Stimulated activated CD8-positive, alpha-beta memory T cell treated with anti-CD3 and anti-CD28 coated beads, Interleukin-12 subunit alpha, Interleukin-12 subunit beta, amount 100 ng/mL, for 1 hour (primary cell): ENCODE measurements around the gene ITIH2.
"Not testable (repeated sequence)": the region's sequence is repeated elsewhere in the genome, so short reads cannot be mapped to it uniquely, and the experiment has no call there.

Source experiments
- DNase-seq: peaks from one replicate; pipeline ENCODE4 v3.0.0-alpha.2; 2020; ENCODE audit warnings: low read depth

The ITIH2 gene

DNA sequence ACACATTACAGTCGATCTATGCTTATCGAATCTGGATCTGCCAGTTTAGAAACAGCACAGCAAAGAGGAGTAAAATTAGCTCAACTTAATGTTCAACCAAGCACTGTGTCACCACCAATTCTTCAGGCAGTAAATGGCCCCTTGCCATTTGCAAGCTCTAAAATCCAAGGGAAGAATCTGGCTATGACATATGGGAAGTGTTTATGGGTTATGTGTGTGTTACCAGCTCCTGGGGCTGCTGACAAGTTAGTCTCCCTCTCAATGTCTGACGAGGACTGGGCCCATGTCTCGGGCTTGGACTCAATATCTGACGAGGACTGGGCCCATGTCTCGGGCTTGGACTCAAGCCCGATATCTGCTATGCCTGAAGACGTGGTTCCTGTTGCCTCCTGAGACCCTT, 5.7 kb upstream of the ITIH2 start:
- no peak for DNase-seq

DNA sequence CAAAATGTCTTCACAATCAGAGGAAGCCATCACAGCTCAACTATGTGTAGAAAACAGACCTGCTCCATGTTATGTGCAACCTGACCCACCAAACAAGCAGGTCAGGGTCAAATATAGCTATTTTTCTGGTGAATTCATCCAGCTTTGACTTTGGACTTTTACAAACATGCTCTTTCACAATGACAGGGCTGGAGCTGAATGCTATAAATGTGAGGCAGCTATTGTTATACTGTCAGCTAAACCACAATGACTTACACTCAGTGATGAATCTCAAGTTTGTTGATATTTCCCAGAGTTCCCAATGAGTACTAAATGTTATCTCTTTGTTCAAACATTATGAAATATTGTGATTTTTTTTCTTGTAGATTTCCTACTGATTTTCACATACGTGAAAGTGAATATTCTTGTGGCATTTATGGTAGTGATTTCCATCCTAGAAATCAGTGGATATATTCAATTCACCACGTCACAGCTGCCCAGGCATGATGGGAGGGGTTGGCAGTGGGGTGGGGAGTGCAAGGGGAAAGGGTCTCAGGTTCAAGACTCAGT, 2.5 kb upstream of the ITIH2 start:
- DNase-seq: no peak

DNA sequence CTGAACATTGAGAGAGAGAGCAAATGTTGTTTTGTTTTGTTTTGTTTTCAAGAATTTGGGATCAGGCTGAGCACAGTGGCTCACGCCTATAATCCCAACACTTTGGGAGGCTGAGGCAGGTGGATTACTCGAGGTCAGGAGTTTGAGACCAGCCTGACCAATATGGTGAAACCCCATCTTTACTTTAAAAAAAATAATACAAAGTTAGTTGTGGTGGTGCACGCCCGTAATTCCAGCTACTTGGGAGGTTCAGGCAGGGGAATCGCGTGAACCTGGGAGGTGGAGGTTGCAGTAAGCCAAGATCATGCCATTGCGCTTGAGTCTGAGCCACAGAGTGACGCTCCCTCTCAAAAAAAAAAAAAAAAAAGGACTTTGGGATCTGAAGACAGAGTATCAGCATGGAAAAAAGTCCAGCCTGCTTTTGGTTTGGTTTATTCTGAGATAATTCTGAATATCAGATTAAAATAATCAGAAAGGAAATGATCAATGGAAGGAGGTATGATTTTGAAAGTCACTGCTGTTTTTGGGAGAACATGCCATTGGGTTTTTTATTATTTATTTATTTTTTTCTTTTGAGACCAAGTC, 1.9 kb upstream of the ITIH2 start:
- no peak for DNase-seq

DNA sequence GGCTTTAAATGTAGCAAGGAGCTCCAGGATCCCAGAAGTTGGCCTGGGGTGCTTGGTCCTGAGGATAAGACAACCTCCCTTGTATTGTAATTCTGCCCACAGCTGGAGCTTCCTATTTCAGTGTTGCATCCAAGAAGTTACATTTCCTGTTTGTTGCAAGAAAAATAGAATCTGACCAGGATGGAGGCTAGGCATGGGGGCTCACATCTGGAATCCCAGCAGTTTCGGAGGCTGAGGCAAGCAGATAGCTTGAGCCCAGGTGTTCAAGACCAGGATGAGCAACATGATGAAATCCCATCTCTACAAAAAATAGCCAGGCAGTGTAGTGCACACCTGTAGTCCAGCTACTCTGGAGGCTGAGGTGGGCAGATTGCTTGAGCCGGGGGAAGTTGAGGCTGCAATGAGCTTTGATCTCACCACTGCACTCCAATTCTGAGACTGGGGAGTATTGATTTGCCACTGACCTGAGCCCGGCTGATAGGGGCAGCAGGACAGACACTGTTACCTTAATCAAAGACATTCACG, 766 bp upstream of the ITIH2 start:
- no peak for DNase-seq

DNA sequence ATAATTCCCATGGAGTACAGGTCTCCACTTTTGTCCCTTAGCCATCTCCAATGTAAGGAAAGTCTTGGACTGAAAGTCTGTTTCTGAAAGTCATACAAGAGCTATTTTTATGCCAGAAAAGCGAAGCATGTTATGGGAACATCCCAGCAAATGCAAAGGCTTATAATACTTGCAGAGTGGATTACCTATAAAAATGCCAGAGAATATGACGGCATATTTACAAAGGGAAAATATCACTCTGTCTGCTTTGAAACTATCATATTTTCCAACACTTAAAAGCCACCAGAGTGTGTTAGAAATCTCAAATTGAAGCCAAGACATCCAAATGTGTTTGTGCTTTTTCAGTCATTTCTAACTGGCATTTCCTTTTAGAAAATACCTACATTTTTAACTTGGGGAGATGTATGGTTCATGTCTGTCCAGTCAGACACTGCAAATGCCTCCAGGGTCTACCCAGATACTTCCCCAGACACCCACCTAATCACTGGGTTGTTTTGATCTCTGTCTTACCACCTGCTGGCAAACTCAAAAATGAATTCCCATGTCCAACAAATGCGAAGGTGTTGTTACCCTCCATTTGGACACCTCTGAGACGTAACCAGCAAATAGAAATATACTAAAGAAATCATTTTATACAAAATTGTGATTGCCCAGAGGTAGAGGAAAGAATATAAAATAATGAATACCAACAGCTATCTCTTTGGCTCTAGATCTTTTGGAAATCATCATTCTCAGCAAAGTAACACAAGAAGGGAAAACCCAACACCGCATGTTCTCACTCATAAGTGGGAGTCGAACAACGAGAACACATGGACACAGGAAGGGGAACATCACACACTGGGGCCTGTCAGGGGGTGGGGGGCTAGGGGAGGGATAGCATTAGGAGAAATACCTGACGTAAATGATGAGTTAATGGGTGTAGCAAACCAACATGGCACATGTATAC, 1.2 kb downstream of the ITIH2 start:
- DNase-seq: no peak

DNA sequence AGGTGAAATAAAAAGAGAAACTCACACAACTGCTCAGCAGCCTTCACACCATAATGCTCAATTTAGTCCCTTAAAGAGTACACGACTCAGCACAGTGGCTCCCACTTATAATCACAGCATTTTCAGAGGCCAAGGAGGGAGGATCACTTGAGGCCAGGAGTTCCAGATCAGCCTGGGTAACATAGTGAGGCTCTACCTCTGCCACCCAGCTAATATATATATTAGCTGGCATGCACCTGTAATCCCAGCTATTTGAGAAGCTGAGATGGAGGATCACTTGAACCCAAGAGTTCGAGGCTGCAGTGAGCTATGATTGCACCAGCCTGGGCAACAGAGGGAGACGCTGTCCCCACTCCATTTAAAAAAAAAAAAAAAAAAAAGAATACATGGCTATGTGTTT, 2.2 kb downstream of the ITIH2 start:
- no peak for DNase-seq

DNA sequence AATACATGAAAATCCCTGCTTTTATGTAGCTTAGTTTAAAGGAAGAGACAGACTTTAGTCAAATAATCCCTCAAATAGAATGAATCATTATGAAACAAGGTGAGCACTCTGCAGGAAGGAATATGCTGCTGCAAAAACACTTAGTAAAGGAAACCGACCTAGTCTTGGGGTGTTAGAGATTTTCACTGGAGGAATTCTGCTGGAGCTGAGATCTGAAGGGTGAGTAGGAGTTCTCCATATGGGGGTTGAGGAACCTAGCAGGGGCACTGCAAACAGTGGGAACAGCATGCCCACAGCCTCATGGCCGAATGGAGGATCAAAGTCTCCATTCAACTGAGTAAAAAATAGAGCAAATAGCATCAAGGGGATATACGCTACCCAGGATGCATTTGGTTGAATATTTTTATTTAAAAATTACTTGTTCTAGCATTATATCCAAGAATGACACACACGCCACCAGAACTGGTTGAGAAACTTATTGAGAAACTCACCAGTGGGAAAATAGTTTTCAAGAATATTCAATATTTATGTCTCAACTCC, 3.5 kb downstream of the ITIH2 start:
- DNase-seq: no peak

DNA sequence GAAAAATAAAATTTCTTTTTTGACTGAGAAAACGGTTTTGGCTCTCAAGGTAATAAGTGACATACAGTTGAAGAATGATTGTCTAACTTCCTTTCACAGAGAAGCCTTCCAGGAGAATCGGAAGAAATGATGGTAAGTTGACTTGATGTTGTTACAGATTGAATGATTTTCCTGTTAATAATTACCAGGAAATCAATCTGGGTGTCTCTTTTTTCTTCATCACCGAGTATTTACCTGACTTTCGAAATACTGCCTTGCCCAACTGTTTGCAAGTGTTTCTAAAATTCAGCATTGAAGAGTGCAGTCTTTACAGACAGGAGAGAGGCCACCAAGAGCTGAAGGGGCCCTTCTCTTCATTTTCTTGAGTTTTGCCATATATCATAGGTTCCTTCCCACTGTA, 4.0 kb downstream of the ITIH2 start:
- no peak for DNase-seq

DNA sequence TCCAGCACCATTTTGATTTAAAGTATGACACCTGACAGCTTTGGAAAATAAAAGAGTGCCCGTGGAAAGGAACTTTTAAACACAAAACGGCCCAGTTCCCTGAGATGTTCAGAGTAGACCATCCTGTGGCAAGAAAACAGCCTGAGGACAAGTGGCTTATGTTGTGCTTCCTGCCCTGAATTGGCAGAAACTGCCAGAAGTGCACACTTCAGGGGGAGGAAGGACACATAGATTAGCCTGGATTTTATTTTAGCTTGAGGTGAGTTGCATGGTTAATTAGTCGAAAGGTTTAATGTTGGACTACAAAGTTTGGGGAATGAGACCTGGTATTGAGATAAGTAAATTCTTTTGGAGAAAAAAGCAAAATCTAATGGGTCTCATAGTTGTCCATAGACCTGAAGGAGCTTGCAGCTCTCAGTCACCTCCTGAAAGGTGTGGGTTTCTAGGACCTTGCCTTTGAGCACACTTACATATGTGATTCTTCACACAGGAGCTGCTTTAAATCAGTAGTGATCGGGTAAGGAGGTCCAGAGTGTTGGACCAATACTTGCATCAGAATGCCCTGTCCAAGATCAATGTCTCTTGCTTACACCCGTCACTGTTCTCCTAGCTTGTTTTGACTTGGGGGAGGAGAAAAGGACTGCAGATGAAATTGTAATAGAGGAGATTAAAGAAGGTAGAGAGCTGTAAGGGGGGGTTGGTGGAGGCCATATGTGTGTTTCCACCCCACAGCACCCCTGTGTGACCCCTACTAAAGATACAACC, 4.9 kb downstream of the ITIH2 start:
- DNase-seq: no peak

DNA sequence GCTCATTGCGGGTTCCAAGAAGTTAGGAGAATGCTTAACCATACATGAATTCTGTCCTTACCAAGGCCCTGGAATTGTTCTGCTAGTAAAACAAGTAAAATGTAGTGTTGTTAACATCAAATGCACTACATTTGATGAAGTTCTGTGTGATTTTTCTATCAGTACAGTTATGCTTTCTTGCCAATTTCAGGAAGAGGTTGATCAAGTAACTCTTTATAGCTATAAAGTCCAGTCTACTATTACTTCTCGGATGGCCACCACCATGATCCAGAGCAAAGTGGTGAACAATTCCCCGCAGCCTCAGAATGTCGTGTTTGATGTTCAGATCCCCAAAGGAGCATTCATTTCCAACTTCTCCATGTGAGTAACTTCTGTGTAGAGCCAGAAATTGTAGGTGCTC, 5.7 kb downstream of the ITIH2 start:
- DNase-seq: no peak

DNA sequence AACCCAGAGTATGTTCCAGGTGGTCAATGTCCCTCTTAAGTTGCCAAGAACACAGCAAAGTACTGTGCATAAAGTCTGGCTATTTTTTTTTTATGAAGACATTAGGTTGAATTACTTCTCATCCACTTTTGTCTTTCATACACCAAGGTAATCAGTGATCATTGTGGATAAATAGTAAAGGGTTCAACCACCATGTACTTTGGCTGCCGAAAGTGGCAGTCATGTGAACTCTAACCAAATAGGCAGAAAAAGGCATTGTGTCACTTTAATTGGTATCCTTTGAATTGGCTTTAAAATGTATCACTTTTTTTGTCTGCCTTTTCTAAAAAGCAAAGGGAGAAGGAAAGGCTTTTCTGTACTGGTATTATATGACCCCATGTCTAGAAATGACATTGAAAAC, 7.3 kb downstream of the ITIH2 start:
- DNase-seq: no peak

DNA sequence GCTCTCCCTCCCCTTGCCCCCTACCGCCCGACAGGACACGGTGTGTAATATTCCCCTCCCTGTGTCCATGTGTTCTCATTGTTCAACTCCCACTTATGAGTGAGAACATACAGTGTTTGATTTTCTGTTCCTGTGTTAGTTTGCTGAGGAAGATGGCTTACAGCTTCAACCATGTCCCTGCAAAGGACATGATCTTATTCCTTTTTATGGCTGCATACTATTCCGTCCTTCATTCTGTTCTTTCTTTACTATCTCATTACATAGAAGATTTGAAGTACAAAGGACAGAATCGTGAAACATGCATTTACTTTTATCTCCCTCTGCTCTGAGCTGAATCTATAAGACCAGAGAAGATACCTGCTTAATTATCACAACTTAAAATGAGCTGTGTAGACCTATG, 8.0 kb downstream of the ITIH2 start:
- DNase-seq: not testable (repeated sequence)

DNA sequence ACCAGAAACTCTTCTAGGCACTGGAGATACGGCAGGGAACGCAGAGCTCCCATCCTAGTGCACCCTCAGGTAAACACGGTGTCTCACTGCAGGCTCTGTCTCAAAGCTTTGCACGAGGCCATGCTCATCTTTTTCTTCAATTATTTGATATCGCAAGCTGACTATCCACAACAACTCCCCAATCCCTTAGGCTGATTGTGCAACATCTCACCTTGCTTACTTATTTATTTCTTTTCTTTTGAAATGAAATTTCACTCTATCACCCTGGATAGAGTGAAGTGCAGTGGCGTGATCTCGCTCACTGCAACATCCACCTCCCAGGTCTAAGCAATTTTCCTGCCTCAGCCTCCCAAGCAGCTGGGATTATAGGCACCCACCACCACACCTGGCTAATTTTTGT, 12.4 kb downstream of the ITIH2 start:
- DNase-seq: no peak

DNA sequence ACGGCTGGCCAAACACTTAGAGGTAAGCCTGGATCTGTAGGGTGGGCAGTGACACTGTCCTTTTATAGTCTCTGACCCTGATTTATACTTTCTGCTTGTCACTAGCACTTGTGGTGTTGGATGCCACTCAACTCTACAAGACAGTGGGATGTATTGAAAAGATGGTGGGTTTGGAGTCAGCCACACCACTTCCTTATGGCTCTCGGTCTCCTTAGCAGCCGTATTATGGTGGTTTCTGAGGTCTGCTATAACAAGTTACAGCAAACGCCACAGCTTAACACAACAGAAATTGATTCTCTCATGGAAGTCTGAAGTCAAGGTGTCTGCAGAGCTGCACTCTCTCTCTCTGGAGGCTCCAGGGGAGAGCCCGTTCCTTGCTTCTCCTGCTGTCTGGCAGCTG, 14.7 kb downstream of the ITIH2 start:
- no peak for DNase-seq

DNA sequence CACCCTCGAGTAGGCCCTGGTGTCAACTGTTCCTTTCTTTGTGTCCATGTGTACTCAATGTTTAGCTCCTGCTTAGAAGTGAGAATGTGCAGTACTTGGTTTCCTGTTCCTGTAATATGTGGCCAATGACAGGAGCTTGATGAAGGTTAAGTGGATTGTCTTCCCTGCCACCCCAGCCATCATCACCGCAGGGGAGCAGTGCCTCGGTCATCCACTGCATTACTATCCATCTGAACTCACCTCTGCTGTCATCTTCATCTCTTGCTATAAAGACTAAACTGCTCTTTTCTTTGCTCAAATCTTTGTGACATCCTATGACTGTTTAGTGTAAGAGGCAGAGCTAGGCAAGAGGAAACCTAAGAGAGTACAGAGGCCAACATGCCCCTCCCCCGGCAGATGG, 15.6 kb downstream of the ITIH2 start:
- DNase-seq: no peak

DNA sequence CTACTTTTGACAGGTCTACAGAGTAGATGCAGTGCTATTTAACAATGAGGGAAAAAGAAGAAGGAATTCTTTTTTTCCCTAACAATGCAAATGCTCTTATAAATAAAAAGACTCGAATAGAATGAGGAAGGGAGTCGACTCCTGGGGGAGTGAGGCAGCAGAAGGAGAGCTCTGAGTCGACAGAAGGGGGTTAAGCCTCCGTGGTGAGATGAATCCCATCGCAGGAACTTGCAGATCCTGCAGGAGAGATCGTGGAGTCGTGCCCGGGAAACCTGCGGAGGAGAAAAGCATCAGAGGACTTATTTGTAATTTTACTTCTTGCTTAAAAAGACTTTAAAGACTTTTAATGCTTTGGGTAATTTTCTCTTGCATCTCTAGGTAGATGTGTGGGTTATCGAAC, 17.4 kb downstream of the ITIH2 start:
- no peak for DNase-seq

DNA sequence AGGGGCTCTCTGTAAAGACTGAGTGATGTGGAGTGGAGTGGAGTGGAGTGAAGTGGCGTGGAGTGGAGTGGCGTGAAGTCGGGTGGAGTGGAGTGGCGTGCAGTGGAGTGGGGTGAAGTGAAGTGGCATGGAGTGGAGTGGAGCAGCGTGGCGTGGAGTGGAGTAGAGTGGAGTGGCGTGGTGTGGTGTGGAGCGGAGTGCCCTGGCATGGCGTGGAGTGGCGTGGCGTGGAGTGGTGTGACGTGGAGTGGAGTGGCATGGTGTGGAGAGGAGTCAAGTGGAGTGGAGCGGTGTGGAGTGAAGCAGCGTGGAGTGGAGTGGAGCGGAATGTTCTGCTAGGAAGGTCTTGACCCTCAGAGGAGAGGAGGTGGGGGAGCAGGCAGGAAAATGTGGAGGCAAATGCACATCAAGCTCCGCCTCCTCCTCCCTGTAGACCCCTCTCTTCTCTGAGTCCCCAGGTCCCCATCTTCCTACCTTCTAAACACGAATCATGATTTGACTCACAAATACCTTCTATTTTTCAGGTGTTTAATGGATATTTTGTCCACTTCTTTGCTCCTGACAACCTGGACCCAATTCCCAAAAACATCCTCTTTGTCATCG, 19.9 kb downstream of the ITIH2 start:
- no peak for DNase-seq

DNA sequence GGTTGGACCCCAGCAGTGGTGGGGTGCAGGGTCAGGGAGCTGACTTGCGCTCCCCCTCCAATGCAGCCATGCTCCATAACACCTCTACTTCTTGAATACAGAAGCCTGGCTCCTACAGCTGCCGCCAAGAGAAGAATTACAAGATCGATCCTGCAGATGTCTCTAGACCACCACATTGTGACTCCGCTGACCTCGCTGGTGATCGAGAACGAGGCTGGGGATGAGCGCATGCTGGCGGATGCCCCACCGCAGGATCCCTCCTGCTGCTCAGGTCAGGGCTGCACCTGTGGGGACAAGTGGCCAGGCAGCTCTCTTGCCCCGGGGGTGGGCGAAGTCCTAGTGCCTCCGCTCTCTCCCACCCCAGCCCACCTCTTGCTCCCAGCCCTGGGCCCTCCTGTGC, 31.7 kb downstream of the ITIH2 start:
- DNase-seq: no peak

DNA sequence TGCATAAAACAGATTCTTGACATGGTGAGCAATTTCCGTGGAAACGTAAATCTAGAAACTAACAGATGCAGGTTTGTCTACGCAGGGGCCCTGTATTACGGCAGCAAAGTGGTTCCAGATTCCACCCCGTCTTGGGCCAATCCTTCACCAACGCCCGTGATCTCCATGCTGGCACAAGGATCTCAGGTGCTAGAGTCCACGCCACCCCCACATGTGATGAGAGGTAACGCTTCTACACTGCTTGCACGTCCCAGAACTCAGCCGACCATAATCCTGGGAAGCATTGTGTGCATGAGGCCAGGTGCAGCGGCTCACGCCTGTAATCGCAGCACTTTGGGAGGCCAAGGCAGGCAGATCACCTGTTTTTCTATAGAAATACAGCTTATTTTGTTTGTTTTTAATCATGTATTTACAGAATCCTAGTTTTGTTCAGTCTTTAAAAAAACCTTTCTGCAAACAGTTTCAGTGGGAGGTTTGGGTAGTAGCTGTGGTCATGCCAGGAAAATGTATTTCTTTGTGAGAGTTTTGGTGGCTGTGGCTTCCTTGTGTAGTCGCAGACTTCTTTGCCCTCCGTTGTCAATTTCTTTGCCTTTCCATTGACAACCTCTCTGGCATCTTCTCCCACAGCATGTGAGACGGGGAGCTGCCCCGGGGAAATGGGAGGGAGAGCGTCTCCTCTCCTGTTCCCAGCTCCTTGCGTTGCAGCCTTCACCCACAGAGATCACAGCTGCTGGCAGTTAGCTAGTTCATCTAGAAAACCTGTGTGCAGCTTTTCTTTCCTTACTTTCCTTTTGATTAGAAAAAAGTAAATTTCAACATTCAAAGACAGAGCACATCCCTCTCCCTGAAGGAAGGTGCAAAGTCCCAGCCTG, 35.7 kb downstream of the ITIH2 start:
- DNase-seq: no peak

DNA sequence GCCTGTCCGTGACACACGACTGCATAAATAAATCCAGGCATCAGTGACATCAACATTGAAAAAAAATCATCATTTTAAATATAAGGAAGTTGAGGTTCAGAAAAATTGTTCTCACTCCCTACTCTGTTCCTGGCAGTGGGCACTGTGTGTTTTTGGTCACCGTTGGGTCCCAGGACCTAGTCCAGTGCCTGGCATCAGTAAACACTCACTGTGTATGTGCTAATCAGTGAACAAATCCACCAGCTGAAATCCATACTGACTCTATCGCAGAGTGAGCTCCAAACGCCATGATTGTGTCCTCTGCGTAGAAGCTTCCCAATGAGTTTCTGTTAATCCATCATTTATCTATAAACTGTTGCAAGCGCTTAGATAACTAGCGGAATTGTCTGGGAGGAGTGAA, 41.2 kb downstream of the ITIH2 start:
- DNase-seq: no peak

DNA sequence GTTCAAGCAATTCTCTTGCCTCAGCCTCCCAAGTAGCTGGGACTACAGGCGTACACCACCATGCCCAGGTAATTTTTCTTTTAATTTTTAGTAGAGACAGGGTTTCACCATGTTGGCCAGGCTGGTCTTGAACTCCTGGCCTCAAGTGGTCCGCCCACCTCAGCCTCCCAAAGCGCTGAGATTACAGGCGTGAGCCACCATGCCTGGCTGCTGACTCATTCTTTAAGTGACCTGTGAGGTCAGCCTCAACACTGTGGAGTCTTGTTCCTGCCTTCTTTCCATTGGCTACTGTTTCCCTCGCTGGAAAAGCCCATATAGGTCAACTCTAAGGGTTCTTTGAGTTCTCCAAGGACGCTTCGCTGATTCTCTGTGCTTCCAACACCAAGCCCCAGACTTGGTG, 45.5 kb downstream of the ITIH2 start:
- DNase-seq: not testable (repeated sequence)
